Smooth muscle cell (in vitro differentiated cells): Measurements from ENCODE around the gene VMP1. TPM values are rescaled to one million over a fixed set of nuclear protein-coding genes. Genes with fewer than 3 reads are reported as not detected.

Experiments
- DNase-seq: peaks from one replicate; lab custom pipeline; 2025; ENCODE audit not compliant: unreplicated experiment; lab: John Stamatoyannopoulos, UW
- H2AFZ ChIP-seq: fragments of 200-600 bp; sonication (generic); 2 replicates; pipeline ENCODE4 v1.6.0; 2016; ENCODE audit warnings: antibody characterized with exemption, low read depth, mild to moderate bottlenecking
- H3F3A ChIP-seq: fragments of 200-600 bp; sonication (generic); 2 replicates; pipeline ENCODE4 v1.6.0; 2017; ENCODE audit warnings: antibody characterized with exemption, low read depth
- H3K27ac ChIP-seq: fragments of 200-600 bp; sonication (generic); 2 replicates; pipeline ENCODE4 v1.5.1; 2016; ENCODE audit warnings: low read depth, mild to moderate bottlenecking
- H3K27me3 ChIP-seq: fragments of 200-600 bp; sonication (generic); 2 replicates; pipeline ENCODE4 v1.6.1; 2016; ENCODE audit warnings: low read depth, mild to moderate bottlenecking
- H3K36me3 ChIP-seq: fragments of 200-600 bp; sonication (generic); 2 replicates; pipeline ENCODE4 v1.5.1; 2016; ENCODE audit warnings: low read depth
- H3K4me1 ChIP-seq: fragments of 200-600 bp; sonication (generic); 2 replicates; pipeline ENCODE4 v1.5.1; 2016; ENCODE audit warnings: low read depth
- H3K4me2 ChIP-seq: fragments of 200-600 bp; sonication (generic); 2 replicates; pipeline ENCODE4 v1.6.0; 2016; ENCODE audit warnings: mild to moderate bottlenecking
- H3K4me3 ChIP-seq: fragments of 200-600 bp; sonication (generic); 2 replicates; pipeline ENCODE4 v1.5.1; 2016; ENCODE audit warnings: mild to moderate bottlenecking
- H3K79me2 ChIP-seq: fragments of 200-600 bp; sonication (generic); 2 replicates; pipeline ENCODE4 v1.6.0; 2016; ENCODE audit warnings: low read depth, mild to moderate bottlenecking
- H3K9ac ChIP-seq: fragments of 200-600 bp; sonication (generic); 2 replicates; pipeline ENCODE4 v1.6.0; 2016; ENCODE audit warnings: low read depth
- H3K9me3 ChIP-seq: fragments of 200-600 bp; sonication (generic); replicated peaks from 2 replicates; pipeline ENCODE4 v1.5.1; 2016; ENCODE audit warnings: low read depth
- H4K20me1 ChIP-seq: fragments of 200-600 bp; sonication (generic); 2 replicates; pipeline ENCODE4 v1.6.0; 2016; ENCODE audit warnings: low read depth
- WGBS: methylation state at CpG from one replicate; pipeline ENCODE4 v1.1.7; 2016; ENCODE audit warnings: low lambda C conversion rate; 5-methylcytosine and 5-hydroxymethylcytosine counted together
- polyA plus RNA-seq: library from polyadenylated mRNA; unstranded; fragments of >200 nt; fragmentation: Nextera tagmentation; extraction: Ambion mirVana; gene quantifications from 2 replicates; pipeline ENCODE4 v1.2.1, GENCODE V29; 2016
- total RNA-seq: library from RNA; depleted of rRNA; stranded (reverse); fragments of >200 nt; gene quantifications from 2 replicates; pipeline ENCODE4 v1.2.3, GENCODE V29; 2014
- TF ChIP-seq, protein P1 (sequence below): fragments of 200-600 bp; sonication (generic); IDR thresholded peaks from 2 replicates; pipeline ENCODE4 v1.5.1; 2017; ENCODE audit warnings: borderline replicate concordance, mild to moderate bottlenecking, antibody characterized with exemption; ENCODE audit not compliant: insufficient read depth, poor library complexity, severe bottlenecking

The VMP1 gene
- total and polyA plus RNA-seq, 2 experiments from 2014 or later = 102 to 545 TPM

DNA sequence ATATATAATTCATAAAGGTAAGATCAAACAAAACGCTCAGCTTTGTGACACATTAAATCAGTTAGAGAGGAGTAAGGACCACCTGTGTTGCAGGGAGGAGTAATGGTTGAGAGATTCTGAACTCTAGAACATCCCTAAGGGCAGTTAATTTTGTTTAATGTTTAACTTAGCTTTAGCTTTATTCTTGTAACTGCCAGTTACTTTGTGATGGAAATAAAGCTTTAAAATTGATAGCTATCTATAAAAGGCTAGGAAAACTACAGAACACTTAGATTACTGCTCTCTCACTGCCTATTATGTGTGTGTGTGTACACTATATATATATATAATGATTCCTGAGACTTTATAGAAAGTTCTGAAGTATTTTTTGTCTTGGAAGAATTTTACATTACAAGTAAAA, 38.0 kb upstream of the VMP1 start:
- no peaks in the 10 kb centered on the region for H3K27me3 ChIP-seq
- peaks cover 7% of the 10 kb centered on the region for H3K4me1 ChIP-seq
- H3K9ac ChIP-seq = no peak overlapping the region
- 93% methylated on average over 1 of the region's 1 CpG for WGBS
- H4K20me1 ChIP-seq = peaks cover 89% of the 10 kb centered on the region
- TF ChIP-seq, protein P1, sequence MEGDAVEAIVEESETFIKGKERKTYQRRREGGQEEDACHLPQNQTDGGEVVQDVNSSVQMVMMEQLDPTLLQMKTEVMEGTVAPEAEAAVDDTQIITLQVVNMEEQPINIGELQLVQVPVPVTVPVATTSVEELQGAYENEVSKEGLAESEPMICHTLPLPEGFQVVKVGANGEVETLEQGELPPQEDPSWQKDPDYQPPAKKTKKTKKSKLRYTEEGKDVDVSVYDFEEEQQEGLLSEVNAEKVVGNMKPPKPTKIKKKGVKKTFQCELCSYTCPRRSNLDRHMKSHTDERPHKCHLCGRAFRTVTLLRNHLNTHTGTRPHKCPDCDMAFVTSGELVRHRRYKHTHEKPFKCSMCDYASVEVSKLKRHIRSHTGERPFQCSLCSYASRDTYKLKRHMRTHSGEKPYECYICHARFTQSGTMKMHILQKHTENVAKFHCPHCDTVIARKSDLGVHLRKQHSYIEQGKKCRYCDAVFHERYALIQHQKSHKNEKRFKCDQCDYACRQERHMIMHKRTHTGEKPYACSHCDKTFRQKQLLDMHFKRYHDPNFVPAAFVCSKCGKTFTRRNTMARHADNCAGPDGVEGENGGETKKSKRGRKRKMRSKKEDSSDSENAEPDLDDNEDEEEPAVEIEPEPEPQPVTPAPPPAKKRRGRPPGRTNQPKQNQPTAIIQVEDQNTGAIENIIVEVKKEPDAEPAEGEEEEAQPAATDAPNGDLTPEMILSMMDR = no peak
- H3F3A ChIP-seq = peaks cover 35% of the 10 kb centered on the region
- no peak overlapping the region for H3K4me3 ChIP-seq
- H3K27ac ChIP-seq = peak overlapping the region; percentile 74
- H3K36me3 ChIP-seq = peaks cover 37% of the 10 kb centered on the region
- H2AFZ ChIP-seq = no peak overlapping the region
- H3K9me3 ChIP-seq = no peaks in the 10 kb centered on the region
- no peak for DNase-seq
- H3K79me2 ChIP-seq = peaks cover 79% of the 10 kb centered on the region
- H3K4me2 ChIP-seq = peak overlapping the region; percentile 62

DNA sequence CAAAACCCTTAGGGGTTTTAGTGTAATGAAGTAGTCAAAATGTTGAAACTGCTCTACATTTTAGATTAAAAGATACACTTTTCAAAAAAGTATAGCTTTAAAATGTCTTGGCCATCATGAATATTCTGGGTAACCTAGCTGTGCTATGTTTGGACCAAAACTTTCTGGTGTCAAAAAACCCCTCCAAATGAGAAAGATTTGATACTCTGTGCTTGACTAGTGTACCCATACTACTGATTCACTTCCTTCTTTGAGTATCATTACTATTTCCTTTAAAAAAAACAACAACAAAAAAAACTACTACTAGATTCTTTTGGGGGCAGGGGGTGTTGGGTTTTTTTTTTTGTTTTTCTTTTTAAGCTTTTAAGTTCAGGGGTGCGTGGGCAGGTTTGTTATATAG, 37.5 kb upstream of the VMP1 start:
- 89% methylated on average over 1 of the region's 1 CpG for WGBS
- no peak for DNase-seq
- peaks cover 86% of the 10 kb centered on the region for H4K20me1 ChIP-seq
- H3K79me2 ChIP-seq = peaks cover 79% of the 10 kb centered on the region
- H3K9me3 ChIP-seq = no peaks in the 10 kb centered on the region
- no peak overlapping the region for H3K4me2 ChIP-seq
- TF ChIP-seq, protein P1 = no peak
- no peak overlapping the region for H2AFZ ChIP-seq
- no peaks in the 10 kb centered on the region for H3K27me3 ChIP-seq
- peak overlapping the region; percentile 74 for H3K27ac ChIP-seq
- peaks cover 30% of the 10 kb centered on the region for H3F3A ChIP-seq
- peaks cover 7% of the 10 kb centered on the region for H3K4me1 ChIP-seq
- H3K4me3 ChIP-seq = no peak overlapping the region
- no peak overlapping the region for H3K9ac ChIP-seq
- peaks cover 36% of the 10 kb centered on the region for H3K36me3 ChIP-seq

DNA sequence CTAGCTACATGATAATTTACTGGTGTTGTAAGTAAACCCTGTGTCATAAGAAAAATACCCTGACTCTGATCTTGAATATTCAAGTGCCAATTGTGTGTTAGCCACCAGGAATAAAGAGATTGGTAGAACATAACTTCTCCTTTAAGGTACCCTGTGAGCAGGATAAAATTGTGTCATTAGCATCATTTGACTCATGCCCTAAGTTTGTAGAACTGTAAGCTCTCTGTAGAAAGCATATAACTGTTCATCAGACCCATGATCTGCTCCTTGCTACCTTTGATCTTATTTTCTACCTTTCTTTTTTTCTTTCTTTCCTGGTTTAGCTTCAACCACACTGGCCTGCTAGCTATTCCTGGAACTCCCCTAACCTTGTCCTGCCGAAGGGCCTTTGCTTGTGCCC, 36.1 kb upstream of the VMP1 start:
- no peak for DNase-seq
- no peak overlapping the region for H3K4me3 ChIP-seq
- H3K9ac ChIP-seq = no peak overlapping the region
- peaks cover 25% of the 10 kb centered on the region for H3F3A ChIP-seq
- H3K27me3 ChIP-seq = no peaks in the 10 kb centered on the region
- TF ChIP-seq, protein P1 = no peak
- no peak overlapping the region for H3K4me2 ChIP-seq
- peaks cover 31% of the 10 kb centered on the region for H3K36me3 ChIP-seq
- H3K27ac ChIP-seq = peak overlapping the region; percentile 74
- no peak overlapping the region for H2AFZ ChIP-seq
- H4K20me1 ChIP-seq = peaks cover 82% of the 10 kb centered on the region
- 94% methylated on average over 1 of the region's 1 CpG for WGBS
- peaks cover 7% of the 10 kb centered on the region for H3K4me1 ChIP-seq
- peaks cover 75% of the 10 kb centered on the region for H3K79me2 ChIP-seq
- no peaks in the 10 kb centered on the region for H3K9me3 ChIP-seq

DNA sequence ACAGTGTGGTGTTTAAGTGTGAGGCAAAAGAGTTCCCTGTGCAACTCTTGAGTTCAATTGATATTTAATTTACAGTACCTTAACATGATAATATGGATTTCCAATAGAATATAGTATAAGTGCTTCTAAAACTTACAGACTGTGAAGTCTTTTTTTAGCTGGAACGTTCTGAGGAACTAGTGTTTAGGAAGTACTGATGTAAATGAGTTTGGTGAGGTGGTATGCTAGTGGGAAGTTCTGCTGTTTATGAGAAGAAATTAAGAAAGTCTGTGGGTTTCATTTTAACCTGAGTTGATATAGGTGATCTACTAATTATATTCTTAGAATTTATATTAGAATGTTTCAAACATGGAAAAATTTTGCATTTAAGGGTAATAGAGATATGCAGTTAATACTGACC, 32.2 kb upstream of the VMP1 start:
- Histone ChIP-seq H3K9ac (no peak overlapping the region), H3K4me1 (no peaks in the 10 kb centered on the region), H3K4me2 (no peak overlapping the region), H3K79me2 (peaks cover 67% of the 10 kb centered on the region), H2AFZ (no peak overlapping the region), H3K9me3 (no peaks in the 10 kb centered on the region), H3K4me3 (no peak overlapping the region), H3K27me3 (no peaks in the 10 kb centered on the region), H3F3A (peaks cover 19% of the 10 kb centered on the region), H3K36me3 (peaks cover 35% of the 10 kb centered on the region), H3K27ac (peak overlapping the region; percentile 22), H4K20me1 (peaks cover 79% of the 10 kb centered on the region)
- no peak for DNase-seq
- TF ChIP-seq, protein P1 = no peak
- WGBS = 94% methylated on average over 1 of the region's 1 CpG
